RWPE2 (cell line): ENCODE measurements around the gene ALOX5.

Experiments used
- ATAC-seq: fragments of 200-7000 bp; cut with Tn5 transposase; 3 replicates; pipeline ENCODE4 v1.9.1; 2021; ENCODE audit warnings: low read depth
- DNase-seq: peaks from one replicate; pipeline ENCODE4 v3.0.0-alpha.2; 2020; ENCODE audit warnings: low spot score
- H3K27ac ChIP-seq: fragments of 450-650 bp; 2 replicates; pipeline ENCODE4 v1.5.1; 2017; ENCODE audit warnings: mild to moderate bottlenecking; ENCODE audit not compliant: poor library complexity, severe bottlenecking
- H3K27me3 ChIP-seq: fragments of 250-450 bp; sonication (Bioruptor Pico); 2 replicates; pipeline ENCODE4 v1.5.1; 2021; ENCODE audit warnings: mild to moderate bottlenecking, moderate library complexity; ENCODE audit not compliant: insufficient read depth, poor library complexity, severe bottlenecking
- H3K36me3 ChIP-seq: fragments of 250-450 bp; sonication (Bioruptor Pico); 2 replicates; pipeline ENCODE4 v1.5.1; 2020; ENCODE audit warnings: low read depth, mild to moderate bottlenecking, moderate library complexity
- H3K4me1 ChIP-seq: fragments of 250-450 bp; sonication (Bioruptor Pico); 2 replicates; pipeline ENCODE4 v1.5.1; 2021; ENCODE audit warnings: mild to moderate bottlenecking, moderate library complexity; ENCODE audit not compliant: insufficient read depth, poor library complexity, severe bottlenecking
- H3K4me3 ChIP-seq: fragments of 250-450 bp; sonication (Bioruptor Pico); 2 replicates; pipeline ENCODE4 v1.5.1; 2021; ENCODE audit warnings: mild to moderate bottlenecking, moderate library complexity; ENCODE audit not compliant: severe bottlenecking
- H3K9me3 ChIP-seq: fragments of 250-450 bp; sonication (Bioruptor Pico); 2 replicates; pipeline ENCODE4 v1.5.1; 2021; ENCODE audit warnings: mild to moderate bottlenecking, moderate library complexity; ENCODE audit not compliant: severe bottlenecking
- CTCF ChIP-seq: fragments of 450-650 bp; IDR thresholded peaks from one replicate; pipeline ENCODE4 v1.5.1; 2017; ENCODE audit warnings: mild to moderate bottlenecking, moderate library complexity; ENCODE audit not compliant: poor library complexity, severe bottlenecking

The ALOX5 gene

GRCh38 chr10:45418849-45419675 lies 45.0 kb downstream of the ALOX5 start:
- no peaks in the 10 kb centered on the region for H3K9me3 ChIP-seq
- H3K27ac ChIP-seq: no peak overlapping the region
- ATAC-seq (peak; percentile 62), DNase-seq (no peak)
- H3K4me1 ChIP-seq: no peaks in the 10 kb centered on the region
- no peaks in the 10 kb centered on the region for H3K36me3 ChIP-seq
- TF ChIP-seq CTCF: no peak
- H3K27me3 ChIP-seq: peaks cover 2% of the 10 kb centered on the region
- H3K4me3 ChIP-seq: peak overlapping the region; percentile 11

GRCh38 chr10:45419676-45420025 lies 45.6 kb downstream of the ALOX5 start:
- Histone ChIP-seq H3K27me3 (peaks cover 2% of the 10 kb centered on the region), H3K4me3 (no peak overlapping the region), H3K9me3 (no peaks in the 10 kb centered on the region), H3K27ac (no peak overlapping the region), H3K36me3 (no peaks in the 10 kb centered on the region), H3K4me1 (no peaks in the 10 kb centered on the region)
- ATAC-seq: no peak
- no peak for DNase-seq
- TF ChIP-seq CTCF: no peak

DNA sequence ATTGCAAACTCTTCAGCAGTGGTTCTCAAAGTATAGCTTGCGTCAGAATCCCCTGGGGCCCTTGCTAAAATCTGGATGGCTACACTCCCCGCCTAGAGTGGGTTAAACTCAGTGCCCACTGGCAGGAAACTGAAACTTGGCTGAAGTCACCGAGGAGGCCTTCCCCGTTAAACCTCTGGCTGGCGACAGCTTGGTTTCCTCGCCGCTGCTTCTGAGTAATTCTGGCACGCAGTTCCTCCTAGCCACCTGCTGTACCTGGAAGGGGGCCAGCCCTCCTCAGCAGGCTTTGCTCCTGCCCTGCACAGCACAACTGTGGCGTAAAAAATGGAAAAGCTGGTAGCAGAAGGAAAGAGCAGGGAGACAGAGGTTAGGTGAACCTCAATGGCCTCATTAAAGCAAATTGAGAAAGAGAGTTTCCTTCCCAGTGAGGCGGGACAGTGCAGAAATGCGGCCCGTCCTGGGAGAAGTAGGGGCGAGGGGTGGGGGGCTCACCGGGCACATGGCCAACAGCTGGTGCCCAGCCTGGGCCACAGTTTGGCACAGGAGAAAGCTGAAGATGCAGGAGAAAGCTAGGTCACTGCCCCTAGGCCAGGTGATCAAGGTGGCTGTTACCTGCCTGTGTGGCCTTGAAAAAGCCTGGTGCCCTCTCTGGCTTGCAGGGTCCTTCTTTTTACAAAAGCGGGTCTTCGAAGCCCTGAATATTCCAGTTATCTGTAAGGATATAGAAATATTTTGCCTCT lies 46.6 kb downstream of the ALOX5 start:
- Histone ChIP-seq H3K4me1 (no peaks in the 10 kb centered on the region), H3K4me3 (no peak overlapping the region), H3K27me3 (peaks cover 2% of the 10 kb centered on the region), H3K27ac (no peak overlapping the region), H3K36me3 (no peaks in the 10 kb centered on the region), H3K9me3 (no peaks in the 10 kb centered on the region)
- DNase-seq (no peak), ATAC-seq (peak; percentile 50; the same call in 1 of the 3 replicates)
- TF ChIP-seq CTCF: no peak

DNA sequence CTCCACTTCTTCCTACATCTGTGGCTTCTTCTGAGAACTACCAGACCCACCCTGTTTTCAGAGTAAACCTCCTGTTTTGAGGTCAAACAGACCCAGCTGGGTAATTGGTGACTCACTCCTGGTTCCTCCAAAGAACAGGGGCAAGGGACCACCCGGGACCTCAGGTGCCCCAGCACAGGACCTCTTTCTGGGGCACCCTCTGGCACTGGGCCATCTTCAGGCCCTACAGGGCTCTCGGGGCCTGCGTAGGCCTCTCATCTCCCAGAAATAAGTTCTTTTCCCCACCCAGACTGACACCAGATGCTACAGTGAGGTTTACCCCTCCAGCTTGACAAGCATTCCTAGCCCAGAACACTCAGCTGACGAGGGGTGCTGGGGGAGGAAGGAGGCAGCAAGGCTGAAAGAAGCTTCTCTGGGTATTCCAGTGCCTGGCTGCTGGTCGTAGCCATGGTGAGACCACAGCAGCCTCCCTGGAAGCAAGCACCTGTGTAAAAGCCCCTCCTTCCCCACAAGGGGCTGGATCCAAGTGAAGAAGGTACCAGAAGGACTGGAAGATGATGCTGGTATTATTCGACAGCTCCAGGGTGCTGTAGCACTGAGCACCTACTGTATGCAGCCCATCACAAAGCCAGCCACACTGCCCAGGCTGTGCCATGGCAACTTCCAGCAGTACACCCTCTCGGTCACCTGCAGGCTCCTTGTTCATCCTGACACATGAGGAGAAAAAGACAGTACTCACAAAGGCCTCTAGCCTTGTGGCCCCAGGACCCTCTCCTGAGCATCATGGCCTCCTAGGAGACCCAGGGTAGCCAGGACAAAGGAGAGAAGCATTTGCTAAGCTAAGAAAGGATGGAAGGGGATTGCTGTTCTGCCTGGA lies 47.4 kb downstream of the ALOX5 start:
- H3K4me3 ChIP-seq: no peak overlapping the region
- ATAC-seq: no peak
- no peaks in the 10 kb centered on the region for H3K4me1 ChIP-seq

More for the DNA sequence above, 47.4 kb downstream of the ALOX5 start:
- H3K36me3 ChIP-seq: no peaks in the 10 kb centered on the region
- no peak overlapping the region for H3K27ac ChIP-seq
- no peaks in the 10 kb centered on the region for H3K9me3 ChIP-seq
- peaks cover 2% of the 10 kb centered on the region for H3K27me3 ChIP-seq
- no peak for TF ChIP-seq CTCF
- no peak for DNase-seq
